H1 (cell line): Measurements from ENCODE around the gene PALM. TPM values are rescaled to one million over a fixed set of nuclear protein-coding genes. Genes with fewer than 3 reads are reported as not detected.

ENCODE experiments used
- CTCF ChIA-PET: fragments of 300-600 bp; sonication (Branson Sonifier 250); formaldehyde crosslinking; loops from one replicate; lab custom pipeline; 2021; ENCODE audit not compliant: partially characterized antibody; lab: Charles Lee
- POLR2A ChIA-PET: fragments of 300-600 bp; sonication (Branson Sonifier 250); formaldehyde crosslinking; loops from one replicate; lab custom pipeline; 2021; ENCODE audit warnings: inconsistent platforms; ENCODE audit not compliant: partially characterized antibody; lab: Charles Lee
- DNase-seq, 2 experiments: peaks; one replicate each; pipeline versions ENCODE4 v3.0.0 to v3.0.0-alpha.2; 2010 to 2022; ENCODE audit warnings: low spot score in 2 of 2, low read depth in 1 of 2, mixed read lengths in 1 of 2
- FAIRE-seq: peaks from 2 replicates; lab custom pipeline; 2011; peaks lifted over from hg19 to GRCh38; lab: Jason Lieb, UNC
- H2AFZ ChIP-seq: 2 replicates; pipeline ENCODE4 v1.8.1; 2012; ENCODE audit warnings: low read length, inconsistent platforms
- H2AK5ac ChIP-seq: 2 replicates; pipeline ENCODE4 v1.6.1; 2013; ENCODE audit warnings: low read depth, low read length
- H2BK120ac ChIP-seq: replicated peaks from 2 replicates; pipeline ENCODE3; 2013; ENCODE audit warnings: low read depth, low read length, inconsistent platforms
- H2BK12ac ChIP-seq: 2 replicates; pipeline ENCODE4 v1.6.1; 2013; ENCODE audit warnings: low read depth, low read length
- H2BK15ac ChIP-seq: 2 replicates; pipeline ENCODE4 v1.6.1; 2013; ENCODE audit warnings: low read length
- H2BK20ac ChIP-seq: 2 replicates; pipeline ENCODE4 v1.6.1; 2013; ENCODE audit warnings: low read length
- H2BK5ac ChIP-seq: 2 replicates; pipeline ENCODE4 v1.6.1; 2013; ENCODE audit warnings: low read depth, low read length
- H3K14ac ChIP-seq: 2 replicates; pipeline ENCODE4 v1.6.1; 2013; ENCODE audit warnings: inconsistent platforms; ENCODE audit not compliant: insufficient read length
- H3K18ac ChIP-seq: 2 replicates; pipeline ENCODE4 v1.6.1; 2013; ENCODE audit warnings: low read length; ENCODE audit errors: extremely low read depth
- H3K23ac ChIP-seq: 2 replicates; pipeline ENCODE4 v1.6.1; 2013; ENCODE audit warnings: inconsistent platforms; ENCODE audit not compliant: insufficient read length
- H3K23me2 ChIP-seq: 2 replicates; pipeline ENCODE4 v1.6.1; 2013; ENCODE audit warnings: low read depth, low read length
- H3K27ac ChIP-seq: 2 replicates; pipeline ENCODE4 v1.6.1; 2011; ENCODE audit warnings: low read depth, low read length, inconsistent platforms
- H3K27me3 ChIP-seq, 4 experiments: replicated peaks in 1 of 4; 1 replicate in 1 of 4; 2 replicates in 3 of 4; pipeline versions ENCODE4 v1.6.1 to v1.8.1; 2011 to 2013; ENCODE audit warnings: low read length in 3 of 4, mild to moderate bottlenecking in 3 of 4, inconsistent platforms in 2 of 4, mixed read lengths in 2 of 4, moderate library complexity in 1 of 4; ENCODE audit not compliant: control insufficient read depth in 3 of 4, insufficient read depth in 3 of 4; ENCODE audit errors: extremely low read depth in 1 of 4
- H3K36me3 ChIP-seq, 4 experiments: 2 replicates each; pipeline versions ENCODE4 v1.6.1 to v1.8.1; 2011 to 2013; ENCODE audit warnings: mild to moderate bottlenecking in 4 of 4, low read length in 3 of 4, moderate library complexity in 2 of 4, control low read depth in 1 of 4, inconsistent platforms in 1 of 4; ENCODE audit not compliant: insufficient read depth in 4 of 4, control insufficient read depth in 2 of 4
- H3K4ac ChIP-seq: replicated peaks from 2 replicates; pipeline ENCODE3; 2013; ENCODE audit warnings: low read length, low read depth, mixed read lengths, inconsistent platforms; ENCODE audit not compliant: insufficient read length
- H3K4me1 ChIP-seq, 4 experiments: replicated peaks in 1 of 4; 1 replicate in 1 of 4; 2 replicates in 3 of 4; pipeline versions ENCODE4 v1.6.1 to v1.8.1; 2011 to 2013; ENCODE audit warnings: low read length in 3 of 4, inconsistent platforms in 2 of 4, mixed read lengths in 1 of 4; ENCODE audit not compliant: insufficient read depth in 4 of 4, control insufficient read depth in 3 of 4
- H3K4me2 ChIP-seq, 2 experiments: 2 replicates each; pipeline versions ENCODE4 v1.6.1 to v1.8.1; 2011 to 2013; ENCODE audit warnings: low read depth in 2 of 2, low read length in 2 of 2, control low read depth in 1 of 2, inconsistent platforms in 1 of 2, mild to moderate bottlenecking in 1 of 2; ENCODE audit not compliant: insufficient read depth in 1 of 2
- H3K4me3 ChIP-seq, 4 experiments: fragments of 200-600, 300-600 bp in 1 of 4; sonication (generic), shearing (Covaris generic), sonication (Bioruptor Twin) in 1 of 4; 2 replicates each; pipeline versions ENCODE4 v1.5.1 to v1.8.1; 2011 to 2016; ENCODE audit warnings: low read length in 4 of 4, low read depth in 3 of 4, control low read depth in 2 of 4, inconsistent platforms in 2 of 4, mild to moderate bottlenecking in 2 of 4, mixed read lengths in 1 of 4, moderate library complexity in 1 of 4; ENCODE audit not compliant: insufficient read depth in 2 of 4; ENCODE audit errors: extremely low read depth in 1 of 4
- H3K56ac ChIP-seq: replicated peaks from 2 replicates; pipeline ENCODE3; 2013; ENCODE audit warnings: low read depth, mild to moderate bottlenecking, mixed read lengths, low read length, inconsistent platforms; ENCODE audit not compliant: insufficient read length
- H3K79me1 ChIP-seq: 2 replicates; pipeline ENCODE4 v1.6.1; 2013; ENCODE audit warnings: low read depth, low read length, control low read depth
- H3K79me2 ChIP-seq, 2 experiments: 2 replicates each; pipeline versions ENCODE4 v1.6.1 to v1.8.1; 2012 to 2013; ENCODE audit warnings: low read length in 2 of 2, mild to moderate bottlenecking in 2 of 2, inconsistent platforms in 1 of 2; ENCODE audit not compliant: insufficient read depth in 2 of 2, control insufficient read depth in 1 of 2
- H3K9ac ChIP-seq, 4 experiments: replicated peaks in 1 of 4; 1 replicate in 1 of 4; 2 replicates in 3 of 4; pipeline versions ENCODE4 v1.6.1 to v1.8.1; 2011 to 2013; ENCODE audit warnings: low read depth in 3 of 4, low read length in 3 of 4, control low read depth in 2 of 4, mild to moderate bottlenecking in 2 of 4, moderate library complexity in 2 of 4, inconsistent platforms in 1 of 4; ENCODE audit errors: extremely low read depth in 1 of 4
- H3K9me3 ChIP-seq, 2 experiments: 2 replicates each; pipeline versions ENCODE4 v1.6.1 to v1.8.1; 2012 to 2013; ENCODE audit warnings: mild to moderate bottlenecking in 2 of 2, moderate library complexity in 2 of 2, control low read depth in 1 of 2, inconsistent platforms in 1 of 2, low read depth in 1 of 2, low read length in 1 of 2, mixed read lengths in 1 of 2; ENCODE audit not compliant: insufficient read depth in 2 of 2
- H4K20me1 ChIP-seq, 2 experiments: replicated peaks in 1 of 2; 2 replicates each; pipeline versions ENCODE3 to v1.8.1; 2011 to 2013; ENCODE audit warnings: inconsistent platforms in 2 of 2, low read length in 2 of 2, mild to moderate bottlenecking in 1 of 2; ENCODE audit not compliant: insufficient read depth in 2 of 2, control insufficient read depth in 1 of 2
- H4K5ac ChIP-seq: 2 replicates; pipeline ENCODE4 v1.6.1; 2013; ENCODE audit warnings: low read length, low read depth, mixed read lengths, inconsistent platforms; ENCODE audit not compliant: insufficient read length
- H4K8ac ChIP-seq: 2 replicates; pipeline ENCODE4 v1.8.0; 2013; ENCODE audit warnings: mild to moderate bottlenecking, moderate library complexity, low read length, inconsistent platforms; ENCODE audit not compliant: insufficient read depth; ENCODE audit errors: extremely low read depth
- H4K91ac ChIP-seq: replicated peaks from 2 replicates; pipeline ENCODE3; 2013; ENCODE audit warnings: low read length, mixed read lengths, inconsistent platforms; ENCODE audit not compliant: insufficient read length
- RXRA ChIP-seq: IDR thresholded peaks from 2 replicates; pipeline ENCODE4 v1.6.1; 2011; ENCODE audit warnings: low read depth, mild to moderate bottlenecking, low read length, moderate library complexity; ENCODE audit not compliant: insufficient read depth
- SUZ12 ChIP-seq: fragments of 200-600 bp; sonication (generic); IDR thresholded peaks from 2 replicates; pipeline ENCODE4 v1.6.1; 2012; ENCODE audit warnings: mild to moderate bottlenecking, inconsistent platforms, low read length, moderate library complexity, mixed read lengths
- WGBS, 2 experiments: shearing (Covaris generic) in 1 of 2; methylation state at CpG; one replicate each; pipeline versions ENCODE4 v1.1.6 to v1.1.7; 2013 to 2015; ENCODE audit warnings: low lambda C conversion rate in 2 of 2, mixed read lengths in 2 of 2, inconsistent platforms in 1 of 2, low coverage in 1 of 2, missing lambda C conversion rate in 1 of 2; ENCODE audit not compliant: insufficient replicate concordance in 2 of 2, insufficient coverage in 1 of 2, insufficient read length in 1 of 2; ENCODE audit errors: extremely low coverage in 1 of 2, missing lambda C conversion rate in 1 of 2; 5-methylcytosine and 5-hydroxymethylcytosine counted together
- polyA plus RNA-seq, 7 experiments: library from polyadenylated mRNA; depleted of rRNA in 3 of 7; stranded (reverse) in 5 of 7; unstranded in 2 of 7; fragments of >200 nt in 5 of 7; fragments of 200-250 nt in 2 of 7; gene quantifications; 1 replicate in 5 of 7; 2 replicates in 1 of 7; 4 replicates in 1 of 7; pipeline versions ENCODE4 v1.2.1 to v1.2.3, GENCODE V29; 2011 to 2013; ENCODE audit warnings: missing spikeins in 2 of 7, mixed read lengths in 2 of 7
- total RNA-seq: library from RNA; stranded (reverse); fragmentation: NEBNext Ultra II Directional; extraction: Animal tissue kit (Norgen Biotek cat#: 25700); gene quantifications from 2 replicates; pipeline ENCODE4 v1.2.1, GENCODE V29; 2021

Gene PALM
- total and polyA plus RNA-seq, 2 of the 8 experiments (the other 6 are each of a cell fraction or from before 2014, with no cell fraction given): 5.7 to 16.5 TPM

DNA sequence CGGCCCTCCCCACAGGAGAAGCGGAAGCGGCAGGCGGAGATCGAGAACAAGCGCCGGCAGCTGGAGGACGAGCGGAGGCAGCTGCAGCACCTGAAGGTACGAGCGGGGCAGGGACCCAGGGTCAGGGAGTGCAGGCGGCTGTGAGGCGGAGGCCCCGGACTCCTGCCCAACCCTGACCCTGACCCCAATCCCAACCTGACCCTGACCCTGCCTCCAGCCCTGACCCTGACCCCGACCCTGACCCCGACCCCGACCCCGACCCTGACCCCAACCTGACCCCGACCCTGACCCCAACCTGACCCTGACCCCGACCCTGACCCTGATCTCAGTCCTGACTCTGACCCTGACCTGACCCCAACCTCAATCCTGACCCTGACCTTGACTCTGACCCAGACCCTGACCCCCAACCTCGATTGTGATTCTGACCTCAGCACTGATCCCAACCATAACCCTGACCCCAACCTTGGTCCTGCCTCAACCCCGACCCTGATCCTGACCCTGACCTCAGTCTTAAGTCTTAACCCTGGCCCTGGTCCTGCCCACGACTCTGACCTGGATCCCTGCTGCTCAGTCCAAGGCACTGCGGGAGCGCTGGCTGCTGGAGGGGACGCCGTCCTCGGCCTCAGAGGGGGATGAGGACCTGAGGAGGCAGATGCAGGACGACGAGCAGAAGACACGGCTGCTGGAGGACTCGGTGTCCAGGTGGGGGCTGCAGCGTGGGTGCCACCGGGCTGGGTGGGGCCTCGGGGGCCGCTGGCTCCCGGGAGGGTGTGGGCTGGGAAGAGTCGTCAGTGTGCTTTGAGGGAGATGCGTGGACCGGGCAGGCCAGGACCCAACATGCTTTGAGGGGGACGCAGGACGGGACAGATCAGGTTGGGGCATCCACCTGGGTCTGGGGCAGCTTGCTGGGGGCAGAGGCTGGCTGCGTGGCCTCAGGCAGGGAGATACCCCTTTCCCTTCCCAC, 18.5 kb downstream of the PALM start:
- Histone ChIP-seq H4K8ac (no peak overlapping the region), H4K91ac (no peak overlapping the region), H3K56ac (no peak overlapping the region), H4K5ac (no peak overlapping the region), H3K79me2 (no peaks in the 10 kb centered on the region), H2AK5ac (no peak overlapping the region), H3K4ac (no peak overlapping the region), H3K9ac (no peak overlapping the region), H2BK15ac (no peak overlapping the region), H2BK5ac (no peak overlapping the region), H4K20me1 (peaks cover 0 to 3% of the 10 kb centered on the region in 2 experiments), H2AFZ (no peak overlapping the region), H3K23me2 (no peaks in the 10 kb centered on the region), H3K4me1 (no peaks in the 10 kb centered on the region), H3K27me3 (no peaks in the 10 kb centered on the region), H3K36me3 (no peaks in the 10 kb centered on the region; a peak in 1 of 8 replicates), H2BK12ac (no peak overlapping the region), H3K23ac (no peak overlapping the region), H3K4me2 (no peak overlapping the region), H3K4me3 (no peak overlapping the region), H3K9me3 (no peaks in the 10 kb centered on the region), H3K27ac (no peak overlapping the region), H2BK20ac (no peak overlapping the region), H2BK120ac (no peak overlapping the region), H3K79me1 (no peaks in the 10 kb centered on the region; the same call in 1 of the 2 replicates), H3K18ac (no peak overlapping the region), H3K14ac (no peak overlapping the region)
- DNase-seq: no peak
- ChIA-PET CTCF (interaction anchor here (1.1 to 3.7 kb wide), 3 partner anchors 10 to 20 kb away, joined by 3 to 9 read pairs (median 3); no protein-coding TSS in a partner anchor), POLR2A (interaction anchor here (1.5 kb wide), 1 partner anchor 156 kb away, joined by 3 read pairs; no protein-coding TSS in a partner anchor)
- WGBS, 2 experiments: 89% methylated on average over 21 of the region's 43 CpGs; no CpG with 5 or more reads in 1 of the 2 experiments
- TF ChIP-seq SUZ12 (no peak), RXRA (peak; percentile 81; the same call in 1 of the 2 replicates)
- FAIRE-seq: no peak
